ENCODE measurements around the gene RTEL1. TPM values are rescaled to one million over a fixed set of nuclear protein-coding genes. Genes with fewer than 3 reads are reported as not detected.

Gene RTEL1
- total RNA-seq, 1 donor from 2014 or later: 34.1 TPM

DNA sequence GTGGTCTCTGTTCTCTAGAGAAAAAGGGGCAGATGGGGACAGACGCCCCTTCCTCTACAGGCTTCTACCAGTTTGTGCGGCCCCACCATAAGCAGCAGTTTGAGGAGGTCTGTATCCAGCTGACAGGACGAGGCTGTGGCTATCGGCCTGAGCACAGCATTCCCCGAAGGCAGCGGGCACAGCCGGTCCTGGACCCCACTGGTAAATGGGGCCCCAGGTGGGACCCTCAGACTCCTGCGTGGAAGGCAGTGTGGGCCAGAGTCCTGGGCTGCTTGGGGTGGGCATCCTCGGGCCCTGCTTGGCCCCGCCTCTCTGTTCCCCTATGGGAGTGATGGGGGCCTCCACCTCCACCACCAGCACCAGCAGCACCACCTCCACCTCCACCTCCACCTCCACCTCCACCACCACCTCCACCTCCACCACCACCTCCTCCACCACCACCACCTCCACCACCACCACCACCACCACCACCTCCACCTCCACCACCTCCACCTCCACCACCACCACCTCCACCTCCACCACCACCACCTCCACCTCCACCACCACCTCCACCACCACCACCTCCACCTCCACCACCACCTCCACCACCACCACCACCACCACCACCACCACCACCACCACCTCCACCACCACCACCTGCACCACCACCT is 35.1 kb downstream of the RTEL1 start:
- intact Hi-C loops (cut with DNase I): no loop called here

DNA sequence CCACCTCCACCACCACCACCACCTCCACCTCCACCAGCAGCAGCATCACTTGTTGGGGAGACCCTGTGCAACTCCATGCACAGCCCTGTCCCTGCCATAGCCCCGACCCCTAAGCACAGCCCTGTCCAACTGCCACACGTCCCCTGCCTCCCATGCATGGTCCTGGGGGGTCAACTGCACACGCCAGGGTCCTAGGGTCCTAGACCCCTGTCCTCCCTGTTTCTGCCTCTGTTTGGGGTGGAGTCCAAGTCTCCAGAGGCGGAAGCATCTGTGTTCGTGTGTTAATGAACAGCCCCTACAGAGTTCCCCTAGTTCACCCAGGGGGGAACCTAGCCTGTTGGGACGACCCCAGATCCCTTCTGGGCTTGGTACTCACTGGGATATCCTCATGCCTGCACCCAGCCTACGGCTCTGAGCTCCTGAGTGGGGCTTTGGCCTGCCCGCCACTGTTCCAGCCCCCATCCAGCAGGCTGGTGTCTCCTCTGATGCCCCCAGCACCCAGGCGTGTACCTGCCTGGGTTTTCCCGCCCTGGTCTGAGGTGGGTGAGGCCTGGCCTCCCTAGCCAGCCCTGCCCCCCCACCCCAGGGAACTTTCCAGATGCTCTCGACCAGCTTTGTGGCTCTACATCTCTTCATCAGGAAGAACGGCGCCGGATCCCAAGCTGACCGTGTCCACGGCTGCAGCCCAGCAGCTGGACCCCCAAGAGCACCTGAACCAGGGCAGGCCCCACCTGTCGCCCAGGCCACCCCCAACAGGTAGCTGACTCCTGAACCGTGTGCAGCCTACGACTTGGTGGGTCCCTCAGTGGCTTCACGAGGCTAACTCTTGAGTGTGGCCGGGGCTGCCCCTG is 35.8 kb downstream of the RTEL1 start:
- intact Hi-C loops (cut with DNase I): no loop called here
- no peak for ATAC-seq
- DNase-seq (ENCODE audit: low spot score): peak; percentile 51

More for the DNA sequence above, 35.1 kb downstream of the RTEL1 start:
- peak; percentile 57 for DNase-seq (ENCODE audit: low spot score)
- no peak for ATAC-seq

- DNase-seq (ENCODE audit: low spot score) (peak; percentile 61), ATAC-seq (no peak)
- intact Hi-C loops (cut with DNase I): no loop called here
These were observed 36.7 kb downstream of the RTEL1 start for GRCh38 chr20:63694584-63695423.

- DNase-seq (ENCODE audit: low spot score): peak; percentile 59
- intact Hi-C loops (cut with DNase I): no loop called here
- no peak for ATAC-seq
These were observed 37.6 kb downstream of the RTEL1 start for GRCh38 chr20:63695424-63696305.

DNA sequence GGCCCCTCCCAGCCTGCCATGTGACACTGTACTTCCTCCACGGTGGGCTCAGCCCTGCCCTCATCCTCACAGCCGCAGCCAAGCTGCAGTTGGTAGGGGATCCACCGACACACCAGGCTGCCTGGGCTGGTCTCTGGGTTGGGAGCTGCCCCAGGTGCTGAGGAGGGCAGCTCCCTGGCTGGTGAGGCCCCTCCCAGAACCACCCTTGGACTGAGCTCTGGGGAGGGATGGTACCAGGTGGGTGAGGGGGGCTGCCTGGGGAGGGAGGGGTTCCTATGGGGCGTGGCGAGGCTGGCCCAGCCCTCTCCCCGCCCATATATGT is 38.2 kb downstream of the RTEL1 start:
- ATAC-seq (no peak), DNase-seq (ENCODE audit: low spot score) (peak; percentile 59)
- intact Hi-C loops (cut with DNase I): no loop called here

DNA sequence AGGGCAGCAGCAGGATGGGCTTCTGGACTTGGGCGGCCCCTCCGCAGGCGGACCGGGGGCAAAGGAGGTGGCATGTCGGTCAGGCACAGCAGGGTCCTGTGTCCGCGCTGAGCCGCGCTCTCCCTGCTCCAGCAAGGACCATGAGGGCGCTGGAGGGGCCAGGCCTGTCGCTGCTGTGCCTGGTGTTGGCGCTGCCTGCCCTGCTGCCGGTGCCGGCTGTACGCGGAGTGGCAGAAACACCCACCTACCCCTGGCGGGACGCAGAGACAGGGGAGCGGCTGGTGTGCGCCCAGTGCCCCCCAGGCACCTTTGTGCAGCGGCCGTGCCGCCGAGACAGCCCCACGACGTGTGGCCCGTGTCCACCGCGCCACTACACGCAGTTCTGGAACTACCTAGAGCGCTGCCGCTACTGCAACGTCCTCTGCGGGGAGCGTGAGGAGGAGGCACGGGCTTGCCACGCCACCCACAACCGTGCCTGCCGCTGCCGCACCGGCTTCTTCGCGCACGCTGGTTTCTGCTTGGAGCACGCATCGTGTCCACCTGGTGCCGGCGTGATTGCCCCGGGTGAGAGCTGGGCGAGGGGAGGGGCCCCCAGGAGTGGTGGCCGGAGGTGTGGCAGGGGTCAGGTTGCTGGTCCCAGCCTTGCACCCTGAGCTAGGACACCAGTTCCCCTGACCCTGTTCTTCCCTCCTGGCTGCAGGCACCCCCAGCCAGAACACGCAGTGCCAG is 38.7 kb downstream of the RTEL1 start, which contains the start of gene TNFRSF6B:
TNFRSF6B (plus strand) TSS at position 25 of the 729 bp plus-strand sequence; CDS start at position 141, 116 bp downstream.
- DNase-seq (ENCODE audit: low spot score): peak; percentile 58
- ATAC-seq: no peak
- intact Hi-C loops (cut with DNase I): no loop called here

DNA sequence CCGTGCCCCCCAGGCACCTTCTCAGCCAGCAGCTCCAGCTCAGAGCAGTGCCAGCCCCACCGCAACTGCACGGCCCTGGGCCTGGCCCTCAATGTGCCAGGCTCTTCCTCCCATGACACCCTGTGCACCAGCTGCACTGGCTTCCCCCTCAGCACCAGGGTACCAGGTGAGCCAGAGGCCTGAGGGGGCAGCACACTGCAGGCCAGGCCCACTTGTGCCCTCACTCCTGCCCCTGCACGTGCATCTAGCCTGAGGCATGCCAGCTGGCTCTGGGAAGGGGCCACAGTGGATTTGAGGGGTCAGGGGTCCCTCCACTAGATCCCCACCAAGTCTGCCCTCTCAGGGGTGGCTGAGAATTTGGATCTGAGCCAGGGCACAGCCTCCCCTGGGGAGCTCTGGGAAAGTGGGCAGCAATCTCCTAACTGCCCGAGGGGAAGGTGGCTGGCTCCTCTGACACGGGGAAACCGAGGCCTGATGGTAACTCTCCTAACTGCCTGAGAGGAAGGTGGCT is 39.3 kb downstream of the RTEL1 start:
- intact Hi-C loops (cut with DNase I): no loop called here
- DNase-seq (ENCODE audit: low spot score) (peak; percentile 60), ATAC-seq (no peak)

GRCh38 chr20:63697868-63698545 is 39.9 kb downstream of the RTEL1 start:
- DNase-seq (ENCODE audit: low spot score) (peak; percentile 60), ATAC-seq (no peak)
- intact Hi-C loops (cut with DNase I): no loop called here

DNA sequence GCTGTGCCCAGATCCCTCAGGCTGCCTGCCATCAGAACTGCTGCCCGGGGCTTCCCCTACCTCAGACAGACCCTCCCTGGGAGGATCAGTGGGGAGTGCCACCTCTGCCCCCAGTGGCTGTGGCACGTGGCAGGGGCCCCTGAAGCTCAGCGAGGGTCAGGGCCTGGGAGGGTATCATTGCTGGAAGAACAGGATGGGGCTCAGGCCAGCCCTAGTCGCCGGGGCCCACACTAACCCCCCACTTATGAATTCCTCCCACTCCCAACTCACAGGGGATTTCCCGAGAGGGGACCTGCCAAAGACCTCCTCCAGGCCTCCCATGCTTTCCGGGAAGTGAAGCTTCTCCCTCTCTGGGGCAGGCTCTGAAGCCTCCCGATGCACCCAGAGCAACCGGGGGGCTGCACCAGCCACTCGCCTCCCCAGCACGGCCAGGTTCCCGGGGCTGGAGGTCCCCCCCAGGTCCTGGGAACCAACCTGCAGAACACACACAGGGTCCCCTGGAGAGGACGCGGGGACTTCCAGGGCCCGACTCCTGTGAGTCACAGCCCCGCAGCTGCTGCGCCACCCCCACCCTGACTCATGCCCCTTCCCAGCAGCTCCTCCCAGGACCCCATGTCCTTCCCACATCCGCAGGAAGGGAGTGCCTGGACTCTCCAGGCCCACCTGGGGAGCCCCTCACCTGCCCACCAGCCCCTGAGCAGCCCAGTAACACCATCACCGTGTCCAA is 40.8 kb downstream of the RTEL1 start:
- intact Hi-C loops (cut with DNase I): no loop called here
- ATAC-seq: peak; percentile 43

GRCh38 chr20:63699466-63700198 is 41.5 kb downstream of the RTEL1 start:
- ATAC-seq: peak; percentile 1
- intact Hi-C loops (cut with DNase I): no loop called here
- peak; percentile 64 for DNase-seq (ENCODE audit: low spot score)

More for the DNA sequence above, 40.8 kb downstream of the RTEL1 start:
- peak; percentile 77 for DNase-seq (ENCODE audit: low spot score)

- intact Hi-C loops (cut with DNase I): no loop called here
These were observed 42.3 kb downstream of the RTEL1 start for GRCh38 chr20:63700199-63701050.

GRCh38 chr20:63701051-63701328 is 42.9 kb downstream of the RTEL1 start:
- intact Hi-C loops (cut with DNase I): no loop called here
- ATAC-seq: no peak
- DNase-seq (ENCODE audit: low spot score): no peak

More at GRCh38 chr20:63700199-63701050, 42.3 kb downstream of the RTEL1 start:
- ATAC-seq (no peak), DNase-seq (ENCODE audit: low spot score) (peak; percentile 64)

DNA sequence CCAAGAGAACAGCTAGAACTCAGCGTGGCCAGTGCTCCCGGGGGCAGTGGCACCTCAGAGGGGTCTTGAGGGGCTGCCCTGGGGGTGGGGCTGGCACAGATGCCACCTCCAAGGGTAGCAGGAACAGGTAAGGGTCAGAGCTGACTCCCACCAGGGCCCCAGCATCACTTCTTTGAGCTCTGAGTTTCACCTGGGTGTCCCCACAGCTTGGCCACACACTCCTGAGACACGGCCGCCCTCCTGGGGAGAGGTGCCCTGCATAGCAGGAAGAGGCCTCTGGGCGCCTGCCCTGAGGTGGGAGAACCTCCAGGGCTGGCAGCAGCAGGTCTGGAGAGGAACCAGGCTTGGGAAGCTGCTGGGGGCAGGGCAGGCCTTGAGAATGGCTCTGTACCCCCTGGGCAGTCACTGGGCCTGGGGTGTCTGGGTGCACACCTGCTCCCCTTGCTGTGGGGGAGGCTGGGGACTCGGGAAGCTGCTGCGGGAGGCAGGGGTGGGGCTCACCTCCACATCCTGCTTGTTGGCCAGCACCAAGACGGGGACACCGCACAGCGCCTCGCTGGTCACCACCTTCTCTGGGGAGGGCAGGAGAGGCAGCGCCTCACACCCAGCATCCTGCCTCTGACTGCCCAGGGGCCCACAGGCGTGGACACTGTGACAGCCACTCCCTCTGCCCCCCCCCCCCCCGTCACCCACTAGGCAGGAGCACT is 43.4 kb downstream of the RTEL1 start:
- no peak for ATAC-seq
- intact Hi-C loops (cut with DNase I): no loop called here
- peak; percentile 55 for DNase-seq (ENCODE audit: low spot score)

- peak; percentile 57 for DNase-seq (ENCODE audit: low spot score)
- intact Hi-C loops (cut with DNase I): no loop called here
- ATAC-seq: no peak
These were observed 44.0 kb downstream of the RTEL1 start for GRCh38 chr20:63702036-63702665.
